ENCODE measurements around the gene ADCY9. TPM values are rescaled to one million over a fixed set of nuclear protein-coding genes. Genes with fewer than 3 reads are reported as not detected.

ADCY9 gene
- total and polyA plus RNA-seq, 2 donors (not counting 1 experiment from before 2014, with no cell fraction given) = 1.7 to 2.1 TPM

DNA sequence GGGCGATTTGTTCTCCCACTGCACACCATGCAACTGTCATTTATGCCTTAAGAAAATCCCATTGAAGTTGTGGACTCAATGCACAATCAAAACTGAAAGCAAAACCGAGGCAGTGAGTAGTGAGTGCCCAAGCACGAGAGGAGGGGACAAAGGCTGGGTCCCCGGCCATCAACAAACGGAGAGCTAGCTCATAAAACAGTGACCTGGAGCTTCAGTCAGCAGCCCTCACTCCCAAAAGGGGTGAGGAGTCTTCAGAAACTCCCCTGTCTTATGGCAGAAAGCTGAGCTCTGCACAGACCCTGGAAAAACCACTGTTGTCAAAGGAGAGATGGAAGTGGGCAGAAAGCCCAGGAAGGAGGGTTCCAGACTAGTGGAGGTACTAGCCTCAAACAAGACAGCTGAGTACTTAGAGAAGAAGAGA is 96.9 kb downstream of the ADCY9 start:
- ChIA-PET CTCF (no interaction called here), POLR2A (no interaction called here)
- intact Hi-C loops (cut with micrococcal nuclease) = no loop called here
- no peak overlapping the region for H3K4me3 ChIP-seq (ENCODE audit: control extremely low read depth in 1 of 5, extremely low read depth in 1 of 5, insufficient read depth in 1 of 5, low read depth in 2 of 5, low read length in 4 of 5)
- H3K4me1 Mint-ChIP-seq = no peaks in the 10 kb centered on the region
- no peak overlapping the region for H3K4me3 Mint-ChIP-seq
- H2AFZ ChIP-seq (ENCODE audit: insufficient read depth, low read depth, low read length, poor library complexity, severe bottlenecking) = no peak overlapping the region
- ATAC-seq (ENCODE audit: low read depth) (no peak), DNase-seq (no peak)
- no peak overlapping the region for H3K27ac ChIP-seq (ENCODE audit: low read length in 2 of 2)
- no peaks in the 10 kb centered on the region for H3K79me2 ChIP-seq (ENCODE audit: control insufficient read depth, insufficient read depth, low read length)
- no peaks in the 10 kb centered on the region for H3K36me3 ChIP-seq (replicated peaks in 1 of 2; ENCODE audit: control extremely low read depth in 1 of 2, control insufficient read depth in 1 of 2, extremely low read depth in 1 of 2, insufficient read depth in 2 of 2, low read length in 1 of 2)
- H3K27me3 ChIP-seq (replicated peaks in 1 of 4; ENCODE audit: control extremely low read depth in 1 of 4, control insufficient read depth in 3 of 4, insufficient read depth in 4 of 4, low read length in 3 of 4) = no peaks in the 10 kb centered on the region
- peaks cover 3% of the 10 kb centered on the region for H3K27me3 Mint-ChIP-seq
- no peaks in the 10 kb centered on the region for H3K9me3 ChIP-seq (ENCODE audit: control extremely low read depth in 1 of 3, control insufficient read depth in 2 of 3, insufficient read depth in 1 of 3, low read length in 2 of 3)
- H4K20me1 ChIP-seq (ENCODE audit: control insufficient read depth, insufficient read depth, low read length, poor library complexity, severe bottlenecking) = no peaks in the 10 kb centered on the region
- peaks cover 0 to 4% of the 10 kb centered on the region in 2 donors for H3K4me1 ChIP-seq (ENCODE audit: control insufficient read depth in 2 of 2, insufficient read depth in 2 of 2, low read length in 2 of 2)
- no peak overlapping the region for H3K4me2 ChIP-seq (replicated peaks; ENCODE audit: low read depth, low read length, poor library complexity, severe bottlenecking)
- H3K9ac ChIP-seq (ENCODE audit: low read length) = peak overlapping the region; percentile 25
- TF ChIP-seq, protein P1, sequence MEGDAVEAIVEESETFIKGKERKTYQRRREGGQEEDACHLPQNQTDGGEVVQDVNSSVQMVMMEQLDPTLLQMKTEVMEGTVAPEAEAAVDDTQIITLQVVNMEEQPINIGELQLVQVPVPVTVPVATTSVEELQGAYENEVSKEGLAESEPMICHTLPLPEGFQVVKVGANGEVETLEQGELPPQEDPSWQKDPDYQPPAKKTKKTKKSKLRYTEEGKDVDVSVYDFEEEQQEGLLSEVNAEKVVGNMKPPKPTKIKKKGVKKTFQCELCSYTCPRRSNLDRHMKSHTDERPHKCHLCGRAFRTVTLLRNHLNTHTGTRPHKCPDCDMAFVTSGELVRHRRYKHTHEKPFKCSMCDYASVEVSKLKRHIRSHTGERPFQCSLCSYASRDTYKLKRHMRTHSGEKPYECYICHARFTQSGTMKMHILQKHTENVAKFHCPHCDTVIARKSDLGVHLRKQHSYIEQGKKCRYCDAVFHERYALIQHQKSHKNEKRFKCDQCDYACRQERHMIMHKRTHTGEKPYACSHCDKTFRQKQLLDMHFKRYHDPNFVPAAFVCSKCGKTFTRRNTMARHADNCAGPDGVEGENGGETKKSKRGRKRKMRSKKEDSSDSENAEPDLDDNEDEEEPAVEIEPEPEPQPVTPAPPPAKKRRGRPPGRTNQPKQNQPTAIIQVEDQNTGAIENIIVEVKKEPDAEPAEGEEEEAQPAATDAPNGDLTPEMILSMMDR (IDR thresholded peaks at IDR 0.05) = no peak
- no peak for TF ChIP-seq EZH2 (IDR thresholded peaks at IDR 0.05; ENCODE audit: borderline replicate concordance, insufficient read depth, low read depth, low read length, poor library complexity, severe bottlenecking)
- WGBS (ENCODE audit: insufficient coverage) = 62% methylated on average over 5 of the region's 5 CpGs
- no peak overlapping the region for H3K27ac Mint-ChIP-seq
- no peaks in the 10 kb centered on the region for H3K9me3 Mint-ChIP-seq (ENCODE audit: insufficient read depth)

DNA sequence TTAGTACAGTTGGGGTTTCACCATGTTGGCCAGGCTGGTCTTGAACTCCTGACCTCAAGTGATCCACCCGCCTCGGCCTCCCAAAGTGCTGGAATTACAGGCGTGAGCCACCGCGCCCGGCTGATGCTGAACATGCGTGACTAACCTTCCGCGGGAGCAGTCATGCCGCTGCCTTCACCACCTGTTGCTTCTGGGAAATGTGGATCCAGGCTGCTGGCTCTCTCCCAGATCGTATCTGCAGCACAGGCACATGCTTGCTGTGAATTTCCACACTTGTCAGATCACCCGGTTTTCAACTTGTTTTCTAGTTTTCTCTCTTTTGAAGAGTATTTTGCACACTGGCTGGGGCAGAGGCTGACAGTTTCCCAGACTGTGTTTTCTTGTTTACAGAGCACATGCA is 97.9 kb downstream of the ADCY9 start:
- H3K9me3 Mint-ChIP-seq (ENCODE audit: insufficient read depth) = no peaks in the 10 kb centered on the region
- Histone ChIP-seq H3K79me2 (ENCODE audit: control insufficient read depth, insufficient read depth, low read length) (no peaks in the 10 kb centered on the region), H4K20me1 (ENCODE audit: control insufficient read depth, insufficient read depth, low read length, poor library complexity, severe bottlenecking) (no peaks in the 10 kb centered on the region), H3K36me3 (replicated peaks in 1 of 2; ENCODE audit: control extremely low read depth in 1 of 2, control insufficient read depth in 1 of 2, extremely low read depth in 1 of 2, insufficient read depth in 2 of 2, low read length in 1 of 2) (no peaks in the 10 kb centered on the region), H3K27me3 (replicated peaks in 1 of 4; ENCODE audit: control extremely low read depth in 1 of 4, control insufficient read depth in 3 of 4, insufficient read depth in 4 of 4, low read length in 3 of 4) (no peaks in the 10 kb centered on the region), H3K27ac (ENCODE audit: low read length in 2 of 2) (no peak overlapping the region), H3K9ac (ENCODE audit: low read length) (no peak overlapping the region), H2AFZ (ENCODE audit: insufficient read depth, low read depth, low read length, poor library complexity, severe bottlenecking) (no peak overlapping the region), H3K4me1 (ENCODE audit: control insufficient read depth in 2 of 2, insufficient read depth in 2 of 2, low read length in 2 of 2) (peaks cover 0 to 4% of the 10 kb centered on the region in 2 donors), H3K9me3 (ENCODE audit: control extremely low read depth in 1 of 3, control insufficient read depth in 2 of 3, insufficient read depth in 1 of 3, low read length in 2 of 3) (no peaks in the 10 kb centered on the region), H3K4me2 (replicated peaks; ENCODE audit: low read depth, low read length, poor library complexity, severe bottlenecking) (no peak overlapping the region), H3K4me3 (ENCODE audit: control extremely low read depth in 1 of 5, extremely low read depth in 1 of 5, insufficient read depth in 1 of 5, low read depth in 2 of 5, low read length in 4 of 5) (no peak overlapping the region)
- DNase-seq = no peak
- H3K4me3 Mint-ChIP-seq = no peak overlapping the region
- 97% methylated on average over 12 of the region's 12 CpGs for WGBS (ENCODE audit: insufficient coverage)
- peaks cover 3% of the 10 kb centered on the region for H3K27me3 Mint-ChIP-seq
- intact Hi-C loops (cut with micrococcal nuclease) = no loop called here
- ChIA-PET CTCF (interaction anchor here (0.6 kb wide), 1 partner anchor 1108 kb away, joined by 3 read pairs; no protein-coding TSS in a partner anchor), POLR2A (no interaction called here)
- TF ChIP-seq, protein P1 (IDR thresholded peaks at IDR 0.05) = no peak
- TF ChIP-seq EZH2 (IDR thresholded peaks at IDR 0.05; ENCODE audit: borderline replicate concordance, insufficient read depth, low read depth, low read length, poor library complexity, severe bottlenecking) = no peak
- no peak overlapping the region for H3K27ac Mint-ChIP-seq
- no peaks in the 10 kb centered on the region for H3K4me1 Mint-ChIP-seq
- ATAC-seq (ENCODE audit: low read depth) = no peak

Measured in B cell (primary cell).